ENCODE results near the gene CLIP3. TPM values are rescaled to one million over a fixed set of nuclear protein-coding genes. Genes with fewer than 3 reads are reported as not detected.

The CLIP3 gene
- total RNA-seq, 1 donor, result 13.4 TPM

DNA sequence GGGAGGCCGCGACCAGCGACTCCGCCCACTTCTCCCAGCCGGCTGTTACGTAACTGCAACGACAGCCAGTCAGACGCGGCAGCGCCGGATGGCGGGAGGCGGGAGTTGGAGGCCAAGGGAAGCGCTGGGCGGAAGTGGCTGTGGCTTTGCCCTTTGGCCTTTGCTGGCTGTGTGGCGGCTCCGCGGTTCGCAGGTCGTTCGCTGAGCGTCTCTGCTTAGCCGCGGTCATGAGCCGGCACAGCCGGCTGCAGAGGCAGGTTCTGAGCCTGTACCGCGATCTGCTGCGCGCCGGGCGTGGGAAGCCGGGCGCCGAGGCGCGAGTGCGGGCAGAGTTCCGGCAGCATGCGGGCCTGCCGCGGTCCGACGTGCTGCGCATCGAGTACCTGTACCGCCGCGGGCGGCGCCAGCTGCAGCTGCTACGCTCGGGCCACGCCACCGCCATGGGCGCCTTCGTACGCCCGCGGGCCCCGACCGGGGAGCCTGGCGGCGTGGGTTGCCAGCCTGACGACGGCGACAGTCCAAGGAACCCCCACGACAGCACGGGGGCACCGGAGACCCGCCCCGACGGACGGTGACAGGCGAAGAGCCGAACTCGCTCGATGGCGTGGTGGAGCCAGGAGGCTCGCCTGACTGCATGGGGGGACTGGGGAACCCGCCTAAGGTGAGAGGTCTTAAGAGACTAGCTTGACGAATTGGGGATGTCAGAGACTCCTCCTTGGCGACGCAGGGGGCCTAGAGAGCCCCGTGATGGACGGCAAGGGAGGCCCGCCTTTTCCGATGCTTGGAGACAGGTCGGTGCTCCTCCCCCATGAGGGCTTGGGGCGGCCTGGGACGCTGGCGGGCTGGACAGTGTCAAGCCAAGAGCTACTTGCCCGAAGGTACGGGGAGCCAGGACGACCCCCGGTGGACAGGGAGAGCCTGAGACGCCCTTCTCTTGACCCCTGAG lies 37.4 kb downstream of the CLIP3 start, which contains the start of gene SDHAF1:
Gene SDHAF1, plus strand, starts transcription at position 141 of the 946 bp plus-strand sequence. Its CDS starts 87 bp downstream, at position 228.
- peaks cover 26% of the 10 kb centered on the region for H3K79me2 ChIP-seq (ENCODE audit: insufficient read depth, low read length)
- peaks cover 10% of the 10 kb centered on the region for H4K20me1 ChIP-seq (ENCODE audit: insufficient read depth, low read length)
- peak within 1 kb of the TSS; percentile 97 for H3K4me2 ChIP-seq (ENCODE audit: insufficient read depth, low read length)
- H3K4me3 ChIP-seq (ENCODE audit: insufficient read depth, low read length), result peak within 1 kb of the TSS; percentile 93
- H3K4me1 ChIP-seq (ENCODE audit: insufficient read depth, low read length), result peaks cover 20% of the 10 kb centered on the region
- DNase-seq (ENCODE audit: insufficient read length, low spot score, missing footprints), result peak; percentile 99
- no peak for TF ChIP-seq CTCF (IDR thresholded peaks at IDR 0.05; ENCODE audit: extremely low read depth, low read depth, low read length)
- peak within 1 kb of the TSS; percentile 99 for H2AFZ ChIP-seq (ENCODE audit: low read length)
- no peaks in the 10 kb centered on the region for H3K9me3 ChIP-seq (ENCODE audit: low read depth, low read length)
- H3K36me3 ChIP-seq (ENCODE audit: insufficient read depth, low read length), result no peaks in the 10 kb centered on the region
- peak within 1 kb of the TSS; percentile 76 for H3K27ac ChIP-seq (ENCODE audit: low read depth, low read length)
- no peaks in the 10 kb centered on the region for H3K27me3 ChIP-seq (ENCODE audit: insufficient read depth, low read length)

DNA sequence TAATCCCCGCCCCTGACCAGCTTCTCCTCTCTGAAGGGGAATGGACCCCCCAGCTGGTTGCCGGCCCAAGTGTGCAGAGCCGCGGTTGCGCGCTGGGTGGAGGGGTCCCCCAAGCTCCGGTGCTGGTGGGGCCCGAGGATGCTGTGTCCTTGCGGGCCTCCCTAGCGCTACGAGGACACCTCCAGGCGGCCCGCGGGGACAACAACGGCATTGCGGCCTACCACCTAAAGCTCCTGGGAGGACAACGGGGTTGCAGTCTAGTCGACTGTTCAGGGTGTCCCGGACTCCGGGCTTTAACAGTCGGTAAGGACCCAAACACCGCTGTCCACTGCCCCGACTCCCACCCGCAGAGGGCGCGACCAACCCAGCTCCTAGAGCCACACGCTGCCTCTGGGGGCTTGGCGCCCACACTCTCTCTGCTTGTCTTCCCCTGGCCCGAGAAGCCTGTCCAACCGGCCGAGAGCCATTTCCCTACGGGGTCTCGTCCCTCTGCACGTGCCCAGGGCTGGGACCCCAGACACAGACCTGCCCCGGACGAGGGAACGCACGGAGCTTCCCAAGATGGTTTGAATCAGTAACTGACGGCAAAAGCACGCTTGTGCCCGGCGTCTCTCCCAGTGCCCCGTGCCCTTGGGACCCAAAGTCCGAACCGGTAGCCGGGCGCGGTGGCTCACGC lies 38.6 kb downstream of the CLIP3 start:
- Histone ChIP-seq H3K27me3 (ENCODE audit: insufficient read depth, low read length) (no peaks in the 10 kb centered on the region), H3K36me3 (ENCODE audit: insufficient read depth, low read length) (no peaks in the 10 kb centered on the region), H3K4me1 (ENCODE audit: insufficient read depth, low read length) (peaks cover 18% of the 10 kb centered on the region), H3K79me2 (ENCODE audit: insufficient read depth, low read length) (peaks cover 23% of the 10 kb centered on the region), H3K4me2 (ENCODE audit: insufficient read depth, low read length) (peak overlapping the region; percentile 97), H3K27ac (ENCODE audit: low read depth, low read length) (no peak overlapping the region), H2AFZ (ENCODE audit: low read length) (peak overlapping the region; percentile 73), H3K9me3 (ENCODE audit: low read depth, low read length) (no peaks in the 10 kb centered on the region), H4K20me1 (ENCODE audit: insufficient read depth, low read length) (peaks cover 7% of the 10 kb centered on the region), H3K4me3 (ENCODE audit: insufficient read depth, low read length) (peak overlapping the region; percentile 93)
- TF ChIP-seq CTCF (IDR thresholded peaks at IDR 0.05; ENCODE audit: extremely low read depth, low read depth, low read length), result peak; percentile 13
- peak; percentile 90 for DNase-seq (ENCODE audit: insufficient read length, low spot score, missing footprints)

- H2AFZ ChIP-seq (ENCODE audit: low read length), result no peak overlapping the region
These were observed 39.5 kb downstream of the CLIP3 start for GRCh38 chr19:35992907-35993765.

More at GRCh38 chr19:35992907-35993765, 39.5 kb downstream of the CLIP3 start:
- TF ChIP-seq CTCF (IDR thresholded peaks at IDR 0.05; ENCODE audit: extremely low read depth, low read depth, low read length), result no peak
- peak; percentile 23 for DNase-seq (ENCODE audit: insufficient read length, low spot score, missing footprints)
- Histone ChIP-seq H3K27ac (ENCODE audit: low read depth, low read length) (no peak overlapping the region), H3K9me3 (ENCODE audit: low read depth, low read length) (peaks cover 2% of the 10 kb centered on the region), H3K4me3 (ENCODE audit: insufficient read depth, low read length) (no peak overlapping the region), H3K27me3 (ENCODE audit: insufficient read depth, low read length) (peaks cover 6% of the 10 kb centered on the region), H3K4me1 (ENCODE audit: insufficient read depth, low read length) (peaks cover 15% of the 10 kb centered on the region), H3K36me3 (ENCODE audit: insufficient read depth, low read length) (no peaks in the 10 kb centered on the region), H3K79me2 (ENCODE audit: insufficient read depth, low read length) (peaks cover 23% of the 10 kb centered on the region), H4K20me1 (ENCODE audit: insufficient read depth, low read length) (peaks cover 6% of the 10 kb centered on the region), H3K4me2 (ENCODE audit: insufficient read depth, low read length) (no peak overlapping the region)

Measured in osteoblast (primary cell).